Mesenteric fat pad (tissue), 1 donor: ENCODE data around the gene DEF6. TPM values are rescaled to one million over a fixed set of nuclear protein-coding genes. Genes with fewer than 3 reads are reported as not detected.

Experiments used
- DNase-seq: peaks from one replicate; pipeline ENCODE4 v3.0.0-alpha.2; 2020; ENCODE audit warnings: low spot score
- total RNA-seq: library from RNA; stranded (reverse); fragmentation: NEBNext Ultra II Directional; extraction: Animal tissue kit (Norgen Biotek cat#: 25700); gene quantifications from one replicate; pipeline ENCODE4 v1.2.1, GENCODE V29; 2021
- donor health status: DM: yes; HTN: yes; CAD: no.

DEF6 gene
- total RNA-seq, 1 donor from 2014 or later: 7.8 TPM

DNA sequence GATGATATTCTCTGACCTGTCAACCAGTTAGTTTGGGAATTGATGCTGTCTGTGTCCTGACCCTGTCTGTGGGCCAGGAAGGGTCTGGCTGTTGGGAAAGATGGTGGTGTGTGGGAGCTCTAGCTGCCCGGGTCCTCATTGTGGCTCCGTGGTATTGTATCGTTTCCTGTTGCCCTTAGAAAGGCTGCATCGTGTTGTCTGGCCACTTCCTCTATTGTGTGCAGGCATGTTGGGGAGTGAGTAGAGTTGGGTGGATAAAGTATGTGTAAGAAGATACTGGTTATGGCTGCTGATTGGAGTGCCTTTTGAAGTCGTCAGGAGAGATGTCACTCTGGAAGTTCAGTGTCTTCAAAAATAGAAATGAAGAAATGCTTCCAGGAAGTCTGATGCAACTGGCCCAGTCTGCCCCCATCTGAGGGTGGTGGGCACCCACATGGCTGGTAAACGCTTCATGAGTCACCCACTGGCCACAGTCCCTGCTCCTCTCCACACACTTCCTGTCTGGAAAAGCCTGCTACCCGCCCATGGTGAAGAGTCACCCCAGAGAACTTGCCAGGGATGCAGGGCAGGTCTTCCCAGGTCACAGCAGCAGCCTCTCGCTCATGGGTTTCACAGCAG is 72.6 kb downstream of the DEF6 start:
- DNase-seq: no peak

GRCh38 chr6:35370785-35371493 is 73.3 kb downstream of the DEF6 start:
- no peak for DNase-seq

Other genes starting within 250 kb of the DEF6 start
- not detected for gene TCP11, start 156.5 kb upstream of the DEF6 start, total RNA-seq
- gene SCUBE3, start 83.9 kb upstream of the DEF6 start, total RNA-seq: 0.22 TPM
- 24.5 TPM for gene ZNF76, start 38.1 kb upstream of the DEF6 start, total RNA-seq
- gene PPARD, start 44.7 kb downstream of the DEF6 start, total RNA-seq: 17.5 TPM
- gene FANCE, start 154.5 kb downstream of the DEF6 start, total RNA-seq: 1.9 TPM
- 919 TPM for gene RPL10A, start 170.6 kb downstream of the DEF6 start, total RNA-seq
- gene TEAD3, start 199.3 kb downstream of the DEF6 start, total RNA-seq: 25.3 TPM
- not detected for gene TULP1, start 215.1 kb downstream of the DEF6 start, total RNA-seq